SU-DHL-6 (cell line): ENCODE results near the gene PRCC.

Source experiments
- H2AFZ ChIP-seq: fragments of 200-600 bp; sonication (generic); 2 replicates; pipeline ENCODE4 v1.6.1; 2014; ENCODE audit warnings: low read depth, mild to moderate bottlenecking, moderate library complexity, mixed read lengths, antibody characterized with exemption, low read length; ENCODE audit not compliant: severe bottlenecking
- H3F3A ChIP-seq: fragments of 200-600 bp; shearing (Covaris generic); 2 replicates; pipeline ENCODE4 v1.6.0; 2016; ENCODE audit warnings: antibody characterized with exemption, mild to moderate bottlenecking; ENCODE audit not compliant: insufficient read depth
- H3K27ac ChIP-seq: fragments of 200-600 bp; sonication (generic); 2 replicates; pipeline ENCODE4 v1.5.1; 2016; ENCODE audit warnings: low read depth, mild to moderate bottlenecking, low read length, moderate library complexity, mixed read lengths
- H3K27me3 ChIP-seq: fragments of 200-600 bp; sonication (generic), shearing (Covaris generic); 2 replicates; pipeline ENCODE4 v1.6.0; 2014; ENCODE audit warnings: mild to moderate bottlenecking, low read length
- H3K36me3 ChIP-seq: fragments of 200-600 bp; sonication (generic); 2 replicates; pipeline ENCODE4 v1.6.1; 2014; ENCODE audit warnings: mild to moderate bottlenecking, low read length, mixed read lengths
- H3K4me2 ChIP-seq: fragments of 300-600, 200-600 bp; shearing (Covaris generic), sonication (generic); 2 replicates; pipeline ENCODE4 v1.6.0; 2014; ENCODE audit warnings: low read length, low read depth, mild to moderate bottlenecking; ENCODE audit not compliant: poor library complexity, severe bottlenecking
- H3K4me3 ChIP-seq: fragments of 200-600 bp; sonication (generic); 2 replicates; pipeline ENCODE4 v1.5.1; 2014; ENCODE audit warnings: antibody characterized with exemption, low read length, mild to moderate bottlenecking, mixed read lengths; ENCODE audit not compliant: insufficient read depth, poor library complexity, severe bottlenecking
- H3K79me2 ChIP-seq: fragments of 200-600 bp; sonication (generic); 2 replicates; pipeline ENCODE4 v1.6.1; 2014; ENCODE audit warnings: mild to moderate bottlenecking, low read length, moderate library complexity; ENCODE audit not compliant: insufficient read depth
- H3K9ac ChIP-seq: fragments of 200-600 bp; sonication (generic); 2 replicates; pipeline ENCODE4 v1.7.0; 2014; ENCODE audit warnings: mild to moderate bottlenecking, low read length
- H3K9me2 ChIP-seq: fragments of 200-600 bp; sonication (generic); replicated peaks from 2 replicates; pipeline ENCODE4 v1.6.1; 2014; ENCODE audit warnings: low read length; ENCODE audit not compliant: insufficient read depth
- H3K9me3 ChIP-seq: fragments of 200-600 bp; sonication (generic); 2 replicates; pipeline ENCODE4 v1.6.1; 2014; ENCODE audit warnings: low read length, mixed read lengths; ENCODE audit not compliant: insufficient read depth
- H4K20me1 ChIP-seq: fragments of 200-600 bp; sonication (generic); 2 replicates; pipeline ENCODE4 v1.6.1; 2014; ENCODE audit warnings: low read depth, mild to moderate bottlenecking, antibody characterized with exemption, low read length, moderate library complexity, mixed read lengths
- EZH2phosphoT487 ChIP-seq: fragments of 200-600 bp; sonication (generic), shearing (Covaris generic); conservative IDR thresholded peaks from 2 replicates; pipeline ENCODE4 v1.6.1; 2018; ENCODE audit warnings: mild to moderate bottlenecking, antibody characterized with exemption, low read length, moderate library complexity, mixed read lengths
- TF ChIP-seq, protein P1 (sequence below): fragments of 200-600 bp; sonication (generic); IDR thresholded peaks from one replicate; pipeline ENCODE4 v1.5.1; 2017; ENCODE audit warnings: antibody characterized with exemption, mild to moderate bottlenecking, low read length, moderate library complexity; ENCODE audit not compliant: insufficient read depth, poor library complexity, severe bottlenecking

Gene PRCC

DNA sequence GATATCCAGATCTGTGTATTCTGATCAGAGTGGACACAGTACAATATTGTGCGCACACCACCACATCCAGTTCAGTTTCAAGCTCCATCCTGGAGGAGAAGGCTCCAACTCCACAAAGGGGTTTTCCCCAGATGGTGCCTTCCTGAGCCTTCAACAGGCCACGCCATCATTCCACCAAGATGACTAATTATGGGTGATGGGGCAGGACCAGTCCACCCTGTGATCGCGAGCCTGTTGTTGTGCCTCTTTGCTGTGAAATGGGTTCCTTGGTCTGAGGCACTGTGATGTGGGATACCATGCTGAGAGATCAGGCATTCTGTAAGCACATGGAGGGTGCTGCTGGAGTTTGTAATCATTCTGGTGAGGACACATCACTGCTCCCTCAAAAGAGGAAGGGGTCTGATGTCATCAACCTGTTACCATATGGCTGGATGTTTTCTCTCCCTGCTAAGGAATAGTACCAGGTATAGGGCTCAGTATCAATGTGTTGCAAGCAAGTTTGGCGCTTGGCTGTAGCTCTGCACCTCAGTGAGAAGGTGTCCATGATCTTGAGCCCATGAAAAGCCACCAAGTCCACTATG lies 56.0 kb downstream of the PRCC start:
- Histone ChIP-seq H3F3A (no peaks in the 10 kb centered on the region), H3K9me3 (no peaks in the 10 kb centered on the region), H3K27me3 (no peaks in the 10 kb centered on the region), H3K4me3 (no peak overlapping the region), H3K36me3 (no peaks in the 10 kb centered on the region), H2AFZ (no peak overlapping the region), H3K79me2 (no peaks in the 10 kb centered on the region), H3K9me2 (no peaks in the 10 kb centered on the region), H3K4me2 (no peak overlapping the region), H3K27ac (no peak overlapping the region), H3K9ac (no peak overlapping the region), H4K20me1 (no peaks in the 10 kb centered on the region)
- TF ChIP-seq EZH2phosphoT487: no peak
- TF ChIP-seq, protein P1, sequence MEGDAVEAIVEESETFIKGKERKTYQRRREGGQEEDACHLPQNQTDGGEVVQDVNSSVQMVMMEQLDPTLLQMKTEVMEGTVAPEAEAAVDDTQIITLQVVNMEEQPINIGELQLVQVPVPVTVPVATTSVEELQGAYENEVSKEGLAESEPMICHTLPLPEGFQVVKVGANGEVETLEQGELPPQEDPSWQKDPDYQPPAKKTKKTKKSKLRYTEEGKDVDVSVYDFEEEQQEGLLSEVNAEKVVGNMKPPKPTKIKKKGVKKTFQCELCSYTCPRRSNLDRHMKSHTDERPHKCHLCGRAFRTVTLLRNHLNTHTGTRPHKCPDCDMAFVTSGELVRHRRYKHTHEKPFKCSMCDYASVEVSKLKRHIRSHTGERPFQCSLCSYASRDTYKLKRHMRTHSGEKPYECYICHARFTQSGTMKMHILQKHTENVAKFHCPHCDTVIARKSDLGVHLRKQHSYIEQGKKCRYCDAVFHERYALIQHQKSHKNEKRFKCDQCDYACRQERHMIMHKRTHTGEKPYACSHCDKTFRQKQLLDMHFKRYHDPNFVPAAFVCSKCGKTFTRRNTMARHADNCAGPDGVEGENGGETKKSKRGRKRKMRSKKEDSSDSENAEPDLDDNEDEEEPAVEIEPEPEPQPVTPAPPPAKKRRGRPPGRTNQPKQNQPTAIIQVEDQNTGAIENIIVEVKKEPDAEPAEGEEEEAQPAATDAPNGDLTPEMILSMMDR: no peak

DNA sequence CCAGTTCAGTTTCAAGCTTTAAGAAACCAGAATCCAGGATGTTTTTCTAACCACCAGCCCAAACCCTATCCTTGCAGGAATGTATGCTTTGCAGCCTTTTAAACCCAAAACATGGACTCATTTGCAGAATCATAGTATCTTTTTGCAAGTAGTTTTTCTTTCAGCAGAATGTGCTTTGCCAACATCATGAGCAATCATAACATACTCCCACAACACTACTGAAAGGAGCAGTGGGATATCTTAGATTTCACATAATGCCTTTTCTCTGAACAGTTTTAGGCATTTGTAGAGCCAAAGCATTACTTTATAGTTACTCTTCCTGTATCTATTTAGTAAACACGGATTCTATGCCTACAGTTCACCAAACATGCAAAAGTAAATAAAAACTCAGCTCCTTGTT lies 59.3 kb downstream of the PRCC start:
- no peak for TF ChIP-seq EZH2phosphoT487
- TF ChIP-seq, protein P1: no peak
- no peaks in the 10 kb centered on the region for H3K79me2 ChIP-seq

DNA sequence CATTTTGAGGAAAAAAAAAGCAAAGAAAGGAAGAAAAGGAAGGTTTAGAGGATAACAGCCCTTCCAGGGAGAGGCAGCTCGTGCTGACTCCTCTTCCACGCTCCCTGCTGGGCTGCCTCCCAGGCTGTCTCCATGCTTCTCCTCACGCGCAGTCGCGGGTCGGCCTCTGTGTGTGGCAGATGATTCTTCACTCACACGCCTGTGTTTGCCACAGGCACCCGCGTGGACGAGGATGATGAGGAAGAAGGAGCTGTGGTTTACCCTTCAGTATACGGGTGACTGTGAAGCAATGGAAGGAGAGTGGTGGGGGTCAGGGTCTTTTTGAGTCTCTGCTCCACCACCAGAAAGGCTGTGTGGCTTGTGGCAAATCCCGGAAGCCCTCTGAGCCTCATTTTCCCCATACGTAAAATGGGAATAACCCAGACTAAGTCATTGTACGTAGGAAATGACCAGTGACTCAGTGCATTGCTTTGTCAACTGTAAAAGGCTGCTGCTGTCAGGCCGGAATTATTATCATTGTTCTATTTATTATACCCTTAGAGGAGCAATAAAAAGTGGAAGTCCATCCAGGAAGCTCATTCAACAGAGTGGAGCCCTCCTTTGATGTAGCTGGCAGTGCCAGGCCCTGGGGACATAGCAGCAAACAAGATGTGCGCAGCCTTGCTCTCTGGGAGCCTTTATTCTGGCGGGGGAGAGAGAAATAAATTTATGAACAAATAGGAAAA lies 61.2 kb downstream of the PRCC start:
- Histone ChIP-seq H3K27ac (no peak overlapping the region), H3K4me2 (no peak overlapping the region), H3K9me3 (no peaks in the 10 kb centered on the region), H3F3A (no peaks in the 10 kb centered on the region), H3K9ac (no peak overlapping the region), H2AFZ (no peak overlapping the region), H3K27me3 (no peaks in the 10 kb centered on the region), H3K36me3 (no peaks in the 10 kb centered on the region), H3K9me2 (no peaks in the 10 kb centered on the region), H3K4me3 (no peak overlapping the region), H4K20me1 (no peaks in the 10 kb centered on the region), H3K79me2 (no peaks in the 10 kb centered on the region)
- no peak for TF ChIP-seq EZH2phosphoT487
- TF ChIP-seq, protein P1: no peak

More for the DNA sequence above, 59.3 kb downstream of the PRCC start:
- H3K27me3 ChIP-seq: no peaks in the 10 kb centered on the region
- H3K9me3 ChIP-seq: no peaks in the 10 kb centered on the region
- H3K36me3 ChIP-seq: no peaks in the 10 kb centered on the region
- H4K20me1 ChIP-seq: no peaks in the 10 kb centered on the region
- no peaks in the 10 kb centered on the region for H3K9me2 ChIP-seq
- no peak overlapping the region for H3K4me3 ChIP-seq
- H2AFZ ChIP-seq: no peak overlapping the region
- H3K9ac ChIP-seq: no peak overlapping the region
- H3K4me2 ChIP-seq: no peak overlapping the region
- no peaks in the 10 kb centered on the region for H3F3A ChIP-seq
- H3K27ac ChIP-seq: no peak overlapping the region
